ENCODE results near the gene MTFR1L. TPM values are rescaled to one million over a fixed set of nuclear protein-coding genes. Genes with fewer than 3 reads are reported as not detected.

MTFR1L gene
- total RNA-seq, 1 donor from 2014 or later = 74.3 TPM

- H3K27ac Mint-ChIP-seq = no peak overlapping the region
- no peaks in the 10 kb centered on the region for H3K9me3 Mint-ChIP-seq
- H3K4me1 Mint-ChIP-seq = peaks cover 8% of the 10 kb centered on the region
- H3K27me3 Mint-ChIP-seq (ENCODE audit: low read depth) = no peaks in the 10 kb centered on the region
- DNase-seq (ENCODE audit: low spot score in 2 of 2, unreplicated experiment in 2 of 2) = no peak
- no peak for TF ChIP-seq CTCF (IDR thresholded peaks at IDR 0.05; ENCODE audit: unreplicated experiment)
- peaks cover 19% of the 10 kb centered on the region for H3K36me3 Mint-ChIP-seq
- no peak overlapping the region for H3K4me3 Mint-ChIP-seq
These were observed 47.6 kb downstream of the MTFR1L start for GRCh38 chr1:25867210-25867991.

GRCh38 chr1:25869909-25870606 lies 50.3 kb downstream of the MTFR1L start:
- peak overlapping the region; percentile 61 for H3K27ac Mint-ChIP-seq
- H3K4me3 Mint-ChIP-seq = no peak overlapping the region
- TF ChIP-seq CTCF (IDR thresholded peaks at IDR 0.05; ENCODE audit: unreplicated experiment) = no peak
- H3K36me3 Mint-ChIP-seq = peaks cover 3% of the 10 kb centered on the region
- no peaks in the 10 kb centered on the region for H3K9me3 Mint-ChIP-seq
- peaks cover 24% of the 10 kb centered on the region for H3K4me1 Mint-ChIP-seq
- no peak for DNase-seq (ENCODE audit: low spot score in 2 of 2, unreplicated experiment in 2 of 2)
- no peaks in the 10 kb centered on the region for H3K27me3 Mint-ChIP-seq (ENCODE audit: low read depth)

DNA sequence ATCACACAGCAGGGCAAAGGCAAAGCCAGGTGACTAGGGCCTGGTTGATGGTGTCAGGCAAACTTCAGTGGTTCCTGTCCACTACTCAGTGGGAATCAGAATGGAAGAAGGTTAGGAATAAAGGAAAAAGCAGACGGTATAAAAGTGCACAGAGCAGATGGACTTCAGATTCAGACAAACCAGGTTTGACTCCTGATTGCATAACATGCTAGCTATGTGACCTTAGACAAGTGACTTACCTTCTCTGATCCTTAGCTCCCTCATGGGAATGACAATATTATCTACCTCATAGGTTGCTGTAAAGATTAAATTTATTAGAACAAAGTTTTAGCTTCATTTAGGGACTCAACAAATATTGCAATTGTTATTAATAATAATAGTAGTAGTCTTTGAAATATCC lies 50.9 kb downstream of the MTFR1L start:
- peaks cover 25% of the 10 kb centered on the region for H3K4me1 Mint-ChIP-seq
- H3K27me3 Mint-ChIP-seq (ENCODE audit: low read depth) = no peaks in the 10 kb centered on the region
- no peak for TF ChIP-seq CTCF (IDR thresholded peaks at IDR 0.05; ENCODE audit: unreplicated experiment)
- no peak for DNase-seq (ENCODE audit: low spot score in 2 of 2, unreplicated experiment in 2 of 2)
- H3K36me3 Mint-ChIP-seq = peaks cover 3% of the 10 kb centered on the region
- H3K4me3 Mint-ChIP-seq = no peak overlapping the region
- H3K9me3 Mint-ChIP-seq = no peaks in the 10 kb centered on the region
- H3K27ac Mint-ChIP-seq = peak overlapping the region; percentile 61

DNA sequence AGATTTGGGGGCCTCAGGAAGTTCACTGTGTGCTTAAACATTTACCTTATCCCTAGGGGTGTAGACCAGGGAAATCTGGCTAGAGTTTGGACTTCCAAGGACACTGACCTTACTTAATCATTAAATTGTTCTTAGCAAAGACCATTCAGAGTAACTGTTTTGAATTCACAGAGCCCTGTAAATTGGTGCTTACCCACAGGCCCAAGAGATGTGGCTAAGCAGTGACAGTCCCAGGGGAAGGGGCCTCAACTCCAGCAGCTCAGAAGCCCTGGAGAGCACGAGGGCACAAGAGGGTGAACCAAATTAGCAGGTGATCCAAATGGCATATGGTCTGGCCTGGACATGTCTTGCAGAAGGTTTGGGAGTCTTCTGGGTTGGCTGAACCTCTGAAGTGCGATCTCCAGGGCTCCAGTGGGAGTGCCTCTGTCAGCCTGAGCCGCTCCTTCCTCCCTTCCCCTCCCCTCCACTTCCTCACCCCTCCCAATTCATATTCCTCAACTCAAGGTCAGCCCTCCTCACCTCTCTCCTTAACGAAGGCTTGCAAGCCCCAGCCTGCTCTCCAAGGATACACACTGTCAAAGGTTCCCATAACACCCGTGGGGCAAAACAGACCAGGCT lies 51.4 kb downstream of the MTFR1L start:
- peaks cover 28% of the 10 kb centered on the region for H3K4me1 Mint-ChIP-seq
- no peaks in the 10 kb centered on the region for H3K27me3 Mint-ChIP-seq (ENCODE audit: low read depth)
- no peak overlapping the region for H3K4me3 Mint-ChIP-seq
- no peak for DNase-seq (ENCODE audit: low spot score in 2 of 2, unreplicated experiment in 2 of 2)
- peak overlapping the region; percentile 43 for H3K27ac Mint-ChIP-seq
- H3K9me3 Mint-ChIP-seq = no peaks in the 10 kb centered on the region
- no peak for TF ChIP-seq CTCF (IDR thresholded peaks at IDR 0.05; ENCODE audit: unreplicated experiment)
- H3K36me3 Mint-ChIP-seq = peaks cover 3% of the 10 kb centered on the region

GRCh38 chr1:25871704-25872494 lies 52.1 kb downstream of the MTFR1L start:
- Mint-ChIP-seq H3K4me1 (peaks cover 35% of the 10 kb centered on the region), H3K27ac (peak overlapping the region; percentile 43), H3K36me3 (peaks cover 3% of the 10 kb centered on the region), H3K9me3 (no peaks in the 10 kb centered on the region), H3K27me3 (ENCODE audit: low read depth) (no peaks in the 10 kb centered on the region), H3K4me3 (no peak overlapping the region)
- no peak for DNase-seq (ENCODE audit: low spot score in 2 of 2, unreplicated experiment in 2 of 2)
- no peak for TF ChIP-seq CTCF (IDR thresholded peaks at IDR 0.05; ENCODE audit: unreplicated experiment)
